Osteocyte (in vitro differentiated cells): ENCODE results near the gene IZUMO1. TPM values are rescaled to one million over a fixed set of nuclear protein-coding genes. Genes with fewer than 3 reads are reported as not detected.

Source experiments
- DNase-seq: peaks from one replicate; pipeline ENCODE4 v3.0.0; 2021; ENCODE audit warnings: mixed read lengths; ENCODE audit not compliant: unreplicated experiment; ENCODE audit errors: extremely low spot score
- H3K27ac Mint-ChIP-seq: one replicate; pipeline ENCODE4 v1.8.0; 2021; ENCODE audit warnings: mild to moderate bottlenecking, mixed read lengths; ENCODE audit not compliant: unreplicated experiment
- H3K27me3 Mint-ChIP-seq: one replicate; pipeline ENCODE4 v1.8.0; 2021; ENCODE audit warnings: mixed read lengths; ENCODE audit not compliant: unreplicated experiment
- H3K36me3 Mint-ChIP-seq: one replicate; pipeline ENCODE4 v1.8.0; 2021; ENCODE audit warnings: mixed read lengths; ENCODE audit not compliant: unreplicated experiment
- H3K4me1 Mint-ChIP-seq: one replicate; pipeline ENCODE4 v1.8.0; 2021; ENCODE audit warnings: mixed read lengths; ENCODE audit not compliant: unreplicated experiment
- H3K4me3 Mint-ChIP-seq: one replicate; pipeline ENCODE4 v1.8.0; 2021; ENCODE audit warnings: mild to moderate bottlenecking, moderate library complexity, mixed read lengths; ENCODE audit not compliant: unreplicated experiment
- H3K9me3 Mint-ChIP-seq: one replicate; pipeline ENCODE4 v1.8.0; 2021; ENCODE audit warnings: mixed read lengths; ENCODE audit not compliant: unreplicated experiment
- CTCF ChIP-seq: fragments of 200-600 bp; sonication (generic); IDR thresholded peaks from 2 replicates; pipeline ENCODE4 v1.5.0; 2021; ENCODE audit warnings: antibody characterized with exemption, mild to moderate bottlenecking, moderate library complexity
- total RNA-seq: library from RNA; stranded (reverse); gene quantifications from 2 replicates; pipeline ENCODE4 v1.2.1, GENCODE V29; 2021

IZUMO1 gene
- total RNA-seq, 1 donor from 2014 or later, result not detected

- H3K4me1 Mint-ChIP-seq, result peaks cover 7% of the 10 kb centered on the region
- H3K27ac Mint-ChIP-seq, result peak overlapping the region; percentile 37
- no peaks in the 10 kb centered on the region for H3K36me3 Mint-ChIP-seq
- peak; percentile 94 for DNase-seq
- no peaks in the 10 kb centered on the region for H3K9me3 Mint-ChIP-seq
- TF ChIP-seq CTCF, result peak; percentile 45
- peak overlapping the region; percentile 75 for H3K4me3 Mint-ChIP-seq
- H3K27me3 Mint-ChIP-seq, result no peaks in the 10 kb centered on the region
Observed at GRCh38 chr19:48738557-48739403, 7.9 kb downstream of the IZUMO1 start.

- Mint-ChIP-seq H3K36me3 (no peaks in the 10 kb centered on the region), H3K4me1 (peaks cover 7% of the 10 kb centered on the region), H3K4me3 (peak overlapping the region; percentile 18), H3K27ac (no peak overlapping the region), H3K9me3 (no peaks in the 10 kb centered on the region), H3K27me3 (no peaks in the 10 kb centered on the region)
- DNase-seq, result no peak
- TF ChIP-seq CTCF, result no peak
Observed at GRCh38 chr19:48737360-48737998, 9.2 kb downstream of the IZUMO1 start.

- H3K36me3 Mint-ChIP-seq, result no peaks in the 10 kb centered on the region
- H3K4me3 Mint-ChIP-seq, result peak overlapping the region; percentile 66
- H3K9me3 Mint-ChIP-seq, result no peaks in the 10 kb centered on the region
- H3K27ac Mint-ChIP-seq, result no peak overlapping the region
- TF ChIP-seq CTCF, result no peak
- DNase-seq, result no peak
- H3K4me1 Mint-ChIP-seq, result peaks cover 7% of the 10 kb centered on the region
- H3K27me3 Mint-ChIP-seq, result no peaks in the 10 kb centered on the region
Observed at GRCh38 chr19:48735031-48735615, 11.6 kb downstream of the IZUMO1 start.

GRCh38 chr19:48734625-48735024 is 12.1 kb downstream of the IZUMO1 start:
- no peak overlapping the region for H3K27ac Mint-ChIP-seq
- peaks cover 7% of the 10 kb centered on the region for H3K4me1 Mint-ChIP-seq
- H3K27me3 Mint-ChIP-seq, result no peaks in the 10 kb centered on the region
- no peak for TF ChIP-seq CTCF
- H3K36me3 Mint-ChIP-seq, result no peaks in the 10 kb centered on the region
- H3K9me3 Mint-ChIP-seq, result no peaks in the 10 kb centered on the region
- H3K4me3 Mint-ChIP-seq, result peak overlapping the region; percentile 66
- no peak for DNase-seq

- no peak for TF ChIP-seq CTCF
- H3K4me1 Mint-ChIP-seq, result peaks cover 4% of the 10 kb centered on the region
- H3K9me3 Mint-ChIP-seq, result no peaks in the 10 kb centered on the region
- H3K27ac Mint-ChIP-seq, result no peak overlapping the region
- H3K36me3 Mint-ChIP-seq, result no peaks in the 10 kb centered on the region
- DNase-seq, result no peak
- H3K27me3 Mint-ChIP-seq, result no peaks in the 10 kb centered on the region
- no peak overlapping the region for H3K4me3 Mint-ChIP-seq
Observed at GRCh38 chr19:48731452-48731851, 15.3 kb downstream of the IZUMO1 start.
